HEK293 (cell line): ENCODE measurements around the gene ATAD2B.

Source experiments
- KLF1 ChIP-seq: fragments of 450-650 bp; formaldehyde crosslinking; IDR thresholded peaks from 2 replicates; pipeline ENCODE4 v1.5.1; 2016; ENCODE audit warnings: missing biosample characterization, missing genetic modification characterization
- KLF10 ChIP-seq: fragments of 450-650 bp; IDR thresholded peaks from 2 replicates; pipeline ENCODE4 v1.5.1; 2018; ENCODE audit warnings: missing biosample characterization, mild to moderate bottlenecking, missing genetic modification characterization
- PBX3 ChIP-seq: sonication (generic); formaldehyde crosslinking; IDR thresholded peaks from 2 replicates; pipeline ENCODE4 v1.8.1; 2022; ENCODE audit warnings: mild to moderate bottlenecking, moderate library complexity, missing genetic modification reagents
- SCRT1 ChIP-seq: fragments of 450-650 bp; formaldehyde crosslinking; IDR thresholded peaks from 2 replicates; pipeline ENCODE4 v1.5.1; 2016; ENCODE audit warnings: missing biosample characterization, missing genetic modification characterization, borderline replicate concordance
- ZEB2 ChIP-seq: fragments of 450-650 bp; formaldehyde crosslinking; IDR thresholded peaks from 2 replicates; pipeline ENCODE4 v1.5.1; 2016; ENCODE audit warnings: missing biosample characterization, missing genetic modification characterization
- ZNF132 ChIP-seq: fragments of 450-650 bp; formaldehyde crosslinking; IDR thresholded peaks from 2 replicates; pipeline ENCODE4 v1.5.1; 2017; ENCODE audit warnings: missing biosample characterization, missing genetic modification characterization, borderline replicate concordance
- ZNF174 ChIP-seq: fragments of 450-650 bp; formaldehyde crosslinking; IDR thresholded peaks from 2 replicates; pipeline ENCODE4 v1.5.0; 2017; ENCODE audit warnings: missing biosample characterization, mild to moderate bottlenecking, missing genetic modification characterization
- ZNF221 ChIP-seq: fragments of 450-650 bp; formaldehyde crosslinking; IDR thresholded peaks from 2 replicates; pipeline ENCODE4 v1.5.1; 2017; ENCODE audit warnings: missing biosample characterization, missing genetic modification characterization, borderline replicate concordance
- ZNF248 ChIP-seq: fragments of 450-650 bp; formaldehyde crosslinking; IDR thresholded peaks from 2 replicates; pipeline ENCODE4 v1.5.1; 2017; ENCODE audit warnings: missing biosample characterization, missing genetic modification characterization
- ZNF274 ChIP-seq, 2 experiments: fragments of 200-500 bp in 1 of 2; fragments of 450-650 bp in 1 of 2; sonication (Bioruptor generic) in 1 of 2; formaldehyde crosslinking in 1 of 2; IDR thresholded peaks; 2 replicates each; pipeline versions ENCODE4 v1.5.1 to v1.6.1; 2014 to 2016; ENCODE audit warnings: borderline replicate concordance in 1 of 2, inconsistent platforms in 1 of 2, low read length in 1 of 2, missing biosample characterization in 1 of 2, missing genetic modification characterization in 1 of 2
- ZNF366 ChIP-seq: fragments of 450-650 bp; formaldehyde crosslinking; conservative IDR thresholded peaks from 2 replicates; pipeline ENCODE4 v1.5.1; 2016; ENCODE audit warnings: missing biosample characterization, missing genetic modification characterization
- ZNF391 ChIP-seq: fragments of 450-650 bp; formaldehyde crosslinking; IDR thresholded peaks from 2 replicates; pipeline ENCODE4 v1.5.1; 2016; ENCODE audit warnings: low read depth, missing biosample characterization, missing genetic modification characterization, borderline replicate concordance
- ZNF404 ChIP-seq: fragments of 450-650 bp; formaldehyde crosslinking; IDR thresholded peaks from 2 replicates; pipeline ENCODE4 v1.5.1; 2017; ENCODE audit warnings: missing biosample characterization, missing genetic modification characterization
- ZNF518A ChIP-seq: fragments of 450-650 bp; formaldehyde crosslinking; conservative IDR thresholded peaks from 2 replicates; pipeline ENCODE4 v1.5.1; 2016; ENCODE audit warnings: low read depth, missing biosample characterization, missing genetic modification characterization
- ZNF548 ChIP-seq: fragments of 450-650 bp; formaldehyde crosslinking; IDR thresholded peaks from 2 replicates; pipeline ENCODE4 v1.5.1; 2016; ENCODE audit warnings: missing biosample characterization, missing genetic modification characterization
- ZNF549 ChIP-seq: fragments of 450-650 bp; IDR thresholded peaks from 2 replicates; pipeline ENCODE4 v1.5.1; 2018; ENCODE audit warnings: missing biosample characterization, missing genetic modification characterization, mild to moderate bottlenecking, inconsistent platforms, moderate library complexity
- ZNF585B ChIP-seq: fragments of 450-650 bp; formaldehyde crosslinking; IDR thresholded peaks from 2 replicates; pipeline ENCODE4 v1.5.1; 2016; ENCODE audit warnings: missing biosample characterization, missing genetic modification characterization
- ZNF664 ChIP-seq: fragments of 450-650 bp; formaldehyde crosslinking; IDR thresholded peaks from 2 replicates; pipeline ENCODE4 v1.5.1; 2016; ENCODE audit warnings: missing biosample characterization, missing genetic modification characterization
- ZNF704 ChIP-seq: fragments of 450-650 bp; formaldehyde crosslinking; IDR thresholded peaks from 2 replicates; pipeline ENCODE4 v1.5.1; 2016; ENCODE audit warnings: missing biosample characterization, missing genetic modification characterization
- ZXDB ChIP-seq: fragments of 450-650 bp; formaldehyde crosslinking; IDR thresholded peaks from 2 replicates; pipeline ENCODE4 v1.5.1; 2016; ENCODE audit warnings: missing biosample characterization, missing genetic modification characterization
- TF ChIP-seq, protein P1 (sequence below): fragments of 450-650 bp; formaldehyde crosslinking; IDR thresholded peaks from 2 replicates; pipeline ENCODE4 v1.5.1; 2016; ENCODE audit warnings: missing biosample characterization, missing genetic modification characterization, borderline replicate concordance
- TF ChIP-seq, protein P2 (sequence below): fragments of 450-650 bp; formaldehyde crosslinking; IDR thresholded peaks from 2 replicates; pipeline ENCODE4 v1.5.1; 2017; ENCODE audit warnings: missing biosample characterization, missing genetic modification characterization

The ATAD2B gene

DNA sequence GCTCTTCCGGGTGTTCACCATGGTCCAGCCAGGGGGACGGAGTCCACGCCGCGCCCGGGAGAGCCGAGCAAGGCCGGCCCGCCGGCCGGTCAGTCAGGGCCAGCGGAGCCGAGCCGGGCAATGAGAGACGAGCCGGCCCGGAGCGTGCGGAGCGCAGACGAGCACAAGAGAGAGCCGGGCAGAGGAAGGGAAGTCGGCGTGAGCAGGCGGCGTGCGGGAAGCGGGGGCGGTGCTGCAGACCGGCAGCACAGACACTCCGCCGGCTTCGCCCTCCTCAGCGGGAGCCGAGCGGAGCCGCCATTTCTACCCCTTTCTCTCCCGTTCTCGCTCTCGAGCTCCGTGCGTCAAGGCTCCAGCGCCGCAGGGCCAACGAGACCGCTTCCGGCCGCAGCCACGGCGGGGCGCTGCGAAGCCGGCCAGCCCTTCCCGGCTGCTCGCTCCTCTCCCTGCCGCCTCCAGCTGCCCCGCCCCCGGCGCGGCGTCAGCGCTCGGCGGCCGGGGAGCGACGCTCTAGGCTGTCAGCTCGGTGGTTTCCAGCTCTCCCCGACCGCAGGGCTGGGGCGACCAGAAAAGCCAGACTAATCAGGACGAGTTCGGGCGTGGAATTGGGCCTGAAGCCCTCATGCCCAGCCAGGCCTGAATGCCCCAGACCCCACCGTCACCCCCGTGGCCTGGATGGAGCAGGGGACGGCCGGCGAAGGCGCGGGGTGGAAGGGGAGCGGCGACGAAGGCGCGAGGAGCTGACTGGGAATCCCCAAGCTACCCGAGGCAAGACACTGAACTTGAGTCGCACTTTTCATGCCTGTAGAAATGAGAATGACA is at the start of gene ATAD2B (continued):
- no peak for TF ChIP-seq ZNF704
- TF ChIP-seq KLF1 (tag by site-specific recombination), result no peak; the same call in 1 of the 2 replicates
- TF ChIP-seq ZNF366 (tag by site-specific recombination), result peak; percentile 45
- TF ChIP-seq ZNF248 (tag by site-specific recombination), result no peak
- TF ChIP-seq ZXDB (tag by site-specific recombination), result peak; percentile 51
- TF ChIP-seq ZNF391 (tag by site-specific recombination), result no peak; the same call in 1 of the 2 replicates
- no peak for TF ChIP-seq ZNF548 (tag by site-specific recombination)
- TF ChIP-seq ZNF274 (IDR thresholded peaks at IDR 0.05; ENCODE audit: low read length), result no peak
- no peak for TF ChIP-seq ZNF274 (tag by site-specific recombination; IDR thresholded peaks at IDR 0.05; ENCODE audit: borderline replicate concordance)
- TF ChIP-seq SCRT1, result no peak
- TF ChIP-seq, protein P1, sequence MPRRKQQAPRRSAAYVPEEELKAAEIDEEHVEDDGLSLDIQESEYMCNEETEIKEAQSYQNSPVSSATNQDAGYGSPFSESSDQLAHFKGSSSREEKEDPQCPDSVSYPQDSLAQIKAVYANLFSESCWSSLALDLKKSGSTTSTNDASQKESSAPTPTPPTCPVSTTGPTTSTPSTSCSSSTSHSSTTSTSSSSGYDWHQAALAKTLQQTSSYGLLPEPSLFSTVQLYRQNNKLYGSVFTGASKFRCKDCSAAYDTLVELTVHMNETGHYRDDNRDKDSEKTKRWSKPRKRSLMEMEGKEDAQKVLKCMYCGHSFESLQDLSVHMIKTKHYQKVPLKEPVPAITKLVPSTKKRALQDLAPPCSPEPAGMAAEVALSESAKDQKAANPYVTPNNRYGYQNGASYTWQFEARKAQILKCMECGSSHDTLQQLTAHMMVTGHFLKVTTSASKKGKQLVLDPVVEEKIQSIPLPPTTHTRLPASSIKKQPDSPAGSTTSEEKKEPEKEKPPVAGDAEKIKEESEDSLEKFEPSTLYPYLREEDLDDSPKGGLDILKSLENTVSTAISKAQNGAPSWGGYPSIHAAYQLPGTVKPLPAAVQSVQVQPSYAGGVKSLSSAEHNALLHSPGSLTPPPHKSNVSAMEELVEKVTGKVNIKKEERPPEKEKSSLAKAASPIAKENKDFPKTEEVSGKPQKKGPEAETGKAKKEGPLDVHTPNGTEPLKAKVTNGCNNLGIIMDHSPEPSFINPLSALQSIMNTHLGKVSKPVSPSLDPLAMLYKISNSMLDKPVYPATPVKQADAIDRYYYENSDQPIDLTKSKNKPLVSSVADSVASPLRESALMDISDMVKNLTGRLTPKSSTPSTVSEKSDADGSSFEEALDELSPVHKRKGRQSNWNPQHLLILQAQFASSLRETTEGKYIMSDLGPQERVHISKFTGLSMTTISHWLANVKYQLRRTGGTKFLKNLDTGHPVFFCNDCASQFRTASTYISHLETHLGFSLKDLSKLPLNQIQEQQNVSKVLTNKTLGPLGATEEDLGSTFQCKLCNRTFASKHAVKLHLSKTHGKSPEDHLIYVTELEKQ, result no peak
- TF ChIP-seq KLF10 (tag by site-specific recombination), result peak; percentile 89
- TF ChIP-seq ZNF518A (tag by site-specific recombination), result 0 out of 2 replicates have a peak, but pooled peaks have one; percentile 19
- TF ChIP-seq ZNF174 (tag by site-specific recombination), result no peak
- TF ChIP-seq ZEB2, result peak; percentile 58; the same call in 1 of the 2 replicates
- TF ChIP-seq ZNF404 (tag by site-specific recombination), result no peak
- peak; percentile 87 for TF ChIP-seq PBX3 (CRISPR knock-in tag)
- TF ChIP-seq, protein P2, sequence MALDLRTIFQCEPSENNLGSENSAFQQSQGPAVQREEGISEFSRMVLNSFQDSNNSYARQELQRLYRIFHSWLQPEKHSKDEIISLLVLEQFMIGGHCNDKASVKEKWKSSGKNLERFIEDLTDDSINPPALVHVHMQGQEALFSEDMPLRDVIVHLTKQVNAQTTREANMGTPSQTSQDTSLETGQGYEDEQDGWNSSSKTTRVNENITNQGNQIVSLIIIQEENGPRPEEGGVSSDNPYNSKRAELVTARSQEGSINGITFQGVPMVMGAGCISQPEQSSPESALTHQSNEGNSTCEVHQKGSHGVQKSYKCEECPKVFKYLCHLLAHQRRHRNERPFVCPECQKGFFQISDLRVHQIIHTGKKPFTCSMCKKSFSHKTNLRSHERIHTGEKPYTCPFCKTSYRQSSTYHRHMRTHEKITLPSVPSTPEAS, result no peak
- no peak for TF ChIP-seq ZNF549 (tag by site-specific recombination)
- TF ChIP-seq ZNF132, result no peak
- TF ChIP-seq ZNF664 (tag by site-specific recombination), result no peak
- TF ChIP-seq ZNF585B (tag by site-specific recombination), result no peak
- TF ChIP-seq ZNF221 (tag by site-specific recombination), result no peak
